ENCODE results near the gene DGKG.

Gene DGKG

GRCh38 chr3:186151077-186151971 lies 210.7 kb downstream of the DGKG start:
- Histone ChIP-seq H3K4me1 (no peaks in the 10 kb centered on the region), H3K36me3 (peaks cover 6% of the 10 kb centered on the region), H3K9me3 (no peaks in the 10 kb centered on the region), H3K27me3 (no peaks in the 10 kb centered on the region), H3K4me3 (ENCODE audit: low read depth, low read length) (no peak overlapping the region)
- TF ChIP-seq CTCF (IDR thresholded peaks at IDR 0.05; ENCODE audit: low read depth, low read length): no peak
- DNase-seq: no peak

GRCh38 chr3:186150041-186150830 lies 211.8 kb downstream of the DGKG start:
- H3K4me1 ChIP-seq: no peaks in the 10 kb centered on the region
- TF ChIP-seq CTCF (IDR thresholded peaks at IDR 0.05; ENCODE audit: low read depth, low read length): no peak

GRCh38 chr3:186149319-186149960 lies 212.6 kb downstream of the DGKG start:
- no peak overlapping the region for H3K4me3 ChIP-seq (ENCODE audit: low read depth, low read length)
- H3K4me1 ChIP-seq: no peaks in the 10 kb centered on the region
- no peak for TF ChIP-seq CTCF (IDR thresholded peaks at IDR 0.05; ENCODE audit: low read depth, low read length)
- no peak for DNase-seq
- peaks cover 6% of the 10 kb centered on the region for H3K36me3 ChIP-seq
- H3K9me3 ChIP-seq: no peaks in the 10 kb centered on the region
- no peaks in the 10 kb centered on the region for H3K27me3 ChIP-seq

More at GRCh38 chr3:186150041-186150830, 211.8 kb downstream of the DGKG start:
- no peak for DNase-seq
- no peaks in the 10 kb centered on the region for H3K27me3 ChIP-seq
- H3K9me3 ChIP-seq: no peaks in the 10 kb centered on the region
- H3K4me3 ChIP-seq (ENCODE audit: low read depth, low read length): no peak overlapping the region
- peaks cover 6% of the 10 kb centered on the region for H3K36me3 ChIP-seq

- no peaks in the 10 kb centered on the region; the same call in 1 of the 2 replicates for H3K4me1 ChIP-seq
- no peaks in the 10 kb centered on the region for H3K9me3 ChIP-seq
- no peak overlapping the region for H3K4me3 ChIP-seq (ENCODE audit: low read depth, low read length)
- H3K36me3 ChIP-seq: no peaks in the 10 kb centered on the region
- DNase-seq: no peak
- no peak for TF ChIP-seq CTCF (IDR thresholded peaks at IDR 0.05; ENCODE audit: low read depth, low read length)
- no peaks in the 10 kb centered on the region for H3K27me3 ChIP-seq
These were observed 217.8 kb downstream of the DGKG start for GRCh38 chr3:186144257-186144656.

GRCh38 chr3:186143250-186143649 lies 218.8 kb downstream of the DGKG start:
- no peak overlapping the region for H3K4me3 ChIP-seq (ENCODE audit: low read depth, low read length)
- no peaks in the 10 kb centered on the region; the same call in 1 of the 2 replicates for H3K4me1 ChIP-seq
- no peaks in the 10 kb centered on the region for H3K27me3 ChIP-seq
- TF ChIP-seq CTCF (IDR thresholded peaks at IDR 0.05; ENCODE audit: low read depth, low read length): no peak
- H3K36me3 ChIP-seq: no peaks in the 10 kb centered on the region
- H3K9me3 ChIP-seq: no peaks in the 10 kb centered on the region
- DNase-seq: peak; percentile 58

All from BE2C (cell line).